NCI-H1694 treated with DMSO at 0.1 percent for 48 hours (cell line): ENCODE measurements around the gene IL13RA2.

ENCODE experiments used
- DNase-seq: peaks from one replicate; lab custom pipeline; 2025; lab: John Stamatoyannopoulos, UW

The IL13RA2 gene, protein sequence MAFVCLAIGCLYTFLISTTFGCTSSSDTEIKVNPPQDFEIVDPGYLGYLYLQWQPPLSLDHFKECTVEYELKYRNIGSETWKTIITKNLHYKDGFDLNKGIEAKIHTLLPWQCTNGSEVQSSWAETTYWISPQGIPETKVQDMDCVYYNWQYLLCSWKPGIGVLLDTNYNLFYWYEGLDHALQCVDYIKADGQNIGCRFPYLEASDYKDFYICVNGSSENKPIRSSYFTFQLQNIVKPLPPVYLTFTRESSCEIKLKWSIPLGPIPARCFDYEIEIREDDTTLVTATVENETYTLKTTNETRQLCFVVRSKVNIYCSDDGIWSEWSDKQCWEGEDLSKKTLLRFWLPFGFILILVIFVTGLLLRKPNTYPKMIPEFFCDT

DNA sequence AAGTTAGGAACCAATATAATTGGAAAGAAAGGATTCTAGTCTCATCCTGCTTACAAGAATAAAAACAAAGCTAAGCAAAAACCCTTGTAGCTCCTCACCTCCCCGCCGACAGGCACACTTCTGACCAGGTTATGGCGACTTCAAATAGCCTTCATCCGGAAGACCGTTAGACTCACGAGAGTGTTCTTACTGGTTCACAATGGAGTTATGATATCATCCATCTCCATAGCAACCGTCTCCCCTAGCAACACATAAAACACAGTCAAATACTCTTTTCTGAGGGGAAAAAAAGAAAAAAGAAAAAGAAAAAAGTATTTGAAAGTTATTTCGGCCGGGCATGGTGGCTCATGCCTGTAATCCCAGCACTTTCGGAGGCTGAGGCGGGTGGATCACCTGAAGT lies at the start of gene IL13RA2:
IL13RA2 (minus strand) TSS at position 162 of the 400 bp plus-strand sequence. CDS start 347 bp downstream, outside the sequence.
- DNase-seq = no peak

DNA sequence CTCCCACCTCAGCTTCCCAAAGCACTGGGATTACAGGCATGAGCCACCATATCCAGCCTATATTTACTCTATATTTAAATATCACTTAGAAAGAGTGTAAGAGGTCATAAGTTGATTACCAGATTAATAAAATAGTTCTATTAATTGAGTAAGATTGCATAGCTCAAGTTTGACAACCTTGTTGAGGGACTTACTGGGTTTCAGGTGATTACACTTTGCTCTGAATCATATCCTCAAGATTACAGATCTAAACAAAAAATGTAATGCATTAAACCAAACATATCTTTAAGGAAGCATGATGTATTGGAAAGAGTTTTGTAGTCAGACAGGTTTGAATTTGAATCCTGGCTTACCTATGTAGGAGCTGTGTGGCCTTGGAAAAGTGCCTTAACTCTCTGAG lies 47.9 kb upstream of the IL13RA2 start:
- DNase-seq = no peak

DNA sequence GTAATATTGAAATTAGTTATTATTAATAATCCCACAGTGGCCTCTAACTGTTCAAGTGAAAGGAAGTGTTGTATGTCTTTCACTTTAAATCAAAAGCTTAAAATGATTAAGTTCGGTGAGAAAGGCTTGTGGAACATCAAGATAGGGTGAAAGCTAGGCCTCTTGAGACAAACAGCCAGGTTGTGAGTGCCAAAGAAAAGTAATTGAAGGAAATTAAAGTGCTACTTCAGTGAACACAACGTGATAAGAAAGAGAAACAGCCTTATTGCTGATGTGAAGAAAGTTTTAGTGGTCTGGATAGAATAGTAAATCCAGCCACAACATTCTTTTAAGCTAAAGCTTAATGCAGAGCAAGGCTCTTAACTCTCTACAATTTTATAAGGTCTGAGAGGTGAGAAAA lies 42.6 kb upstream of the IL13RA2 start:
- DNase-seq = no peak

DNA sequence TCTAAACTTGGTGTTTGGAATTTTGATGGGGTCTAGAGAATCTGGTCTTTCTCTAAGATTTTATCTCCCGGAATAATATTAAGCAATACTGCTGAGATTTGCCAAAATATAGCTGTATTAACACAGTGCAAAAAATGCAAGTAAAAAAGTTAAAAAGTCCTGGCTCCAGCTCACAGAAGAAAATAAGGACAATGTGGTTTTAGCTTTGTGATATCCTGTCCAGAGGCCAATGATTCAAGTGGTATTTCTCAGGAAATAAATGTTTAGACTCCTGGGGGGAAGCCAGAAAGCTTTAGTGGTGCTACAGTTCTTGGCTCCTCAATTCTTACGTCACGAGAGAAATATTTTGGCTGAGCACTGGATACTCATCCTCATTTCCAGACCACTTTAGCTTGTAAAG lies 40.9 kb upstream of the IL13RA2 start:
- DNase-seq = no peak

DNA sequence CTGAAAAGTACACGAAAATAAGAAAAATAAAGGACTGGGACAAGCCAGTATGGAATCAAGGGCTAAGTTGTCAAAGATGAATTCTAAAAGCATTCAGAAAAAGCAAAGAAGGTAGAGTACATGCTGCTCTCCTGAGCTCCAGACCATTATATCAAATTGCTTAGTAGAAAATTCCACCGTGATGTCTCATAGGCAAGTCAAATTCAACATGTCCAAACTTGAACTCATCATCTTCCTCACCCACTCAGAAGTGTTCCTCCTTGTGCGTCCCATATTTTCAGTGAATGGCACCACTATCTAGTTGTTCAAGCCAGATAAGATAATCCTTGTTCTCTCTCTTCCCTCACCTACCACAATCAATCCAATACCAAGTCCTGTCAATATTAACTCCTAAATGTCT lies 37.5 kb upstream of the IL13RA2 start:
- DNase-seq = no peak

DNA sequence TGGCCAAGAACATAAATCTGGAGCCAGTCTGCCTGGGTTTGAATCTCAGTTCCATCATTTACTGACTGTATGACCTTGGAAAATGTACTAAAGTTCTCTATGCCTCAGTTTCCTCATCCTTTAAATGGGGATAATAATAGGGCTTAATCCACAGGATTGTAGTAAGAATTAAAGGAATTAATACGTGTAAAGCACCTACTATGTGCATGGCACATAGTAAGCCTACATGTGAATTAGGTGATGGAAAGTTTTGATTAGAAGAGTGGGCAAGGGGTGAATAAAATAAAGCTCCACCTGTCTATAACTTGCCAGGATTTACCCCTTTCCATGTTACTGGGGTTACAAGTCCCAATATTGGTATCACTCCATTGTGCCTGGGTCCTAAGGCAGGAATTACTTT lies 35.8 kb upstream of the IL13RA2 start:
- no peak for DNase-seq

DNA sequence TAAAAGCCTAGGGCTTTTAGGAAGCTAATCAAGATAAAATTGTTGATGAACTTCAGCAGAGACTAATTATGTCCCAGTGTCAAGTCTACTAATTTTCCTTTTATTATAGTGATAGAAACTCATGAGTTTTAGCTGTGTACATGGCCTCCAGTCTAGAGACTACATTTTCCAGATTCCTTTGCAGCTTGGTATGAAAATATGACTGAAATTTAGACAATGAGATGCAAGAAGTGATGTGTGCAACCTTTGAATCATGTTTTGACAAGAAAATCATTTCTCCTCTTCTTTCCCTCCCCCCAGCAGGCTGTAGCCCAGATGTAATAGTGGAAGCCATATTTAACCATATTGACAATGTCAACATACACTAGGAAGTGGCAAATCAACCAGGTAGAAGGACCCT lies 30.3 kb upstream of the IL13RA2 start:
- no peak for DNase-seq

DNA sequence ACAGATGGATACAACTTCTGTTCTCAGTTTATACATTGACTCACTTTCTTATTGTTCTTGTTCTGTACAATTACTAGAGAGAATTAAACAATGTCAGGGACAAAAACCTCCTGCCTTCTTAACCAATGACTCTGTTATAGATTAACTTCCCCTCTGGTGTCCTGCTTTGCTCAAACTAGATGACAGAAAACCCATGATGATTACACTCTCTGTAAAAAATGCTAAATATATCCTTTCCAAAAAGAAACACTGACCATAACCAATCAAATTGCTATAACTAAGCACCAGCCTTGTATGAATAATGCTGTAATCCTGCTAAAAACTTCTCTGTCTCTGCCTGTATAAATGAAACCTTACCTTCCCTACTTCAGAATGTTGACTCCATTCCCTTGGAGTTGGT lies 29.8 kb upstream of the IL13RA2 start:
- no peak for DNase-seq

DNA sequence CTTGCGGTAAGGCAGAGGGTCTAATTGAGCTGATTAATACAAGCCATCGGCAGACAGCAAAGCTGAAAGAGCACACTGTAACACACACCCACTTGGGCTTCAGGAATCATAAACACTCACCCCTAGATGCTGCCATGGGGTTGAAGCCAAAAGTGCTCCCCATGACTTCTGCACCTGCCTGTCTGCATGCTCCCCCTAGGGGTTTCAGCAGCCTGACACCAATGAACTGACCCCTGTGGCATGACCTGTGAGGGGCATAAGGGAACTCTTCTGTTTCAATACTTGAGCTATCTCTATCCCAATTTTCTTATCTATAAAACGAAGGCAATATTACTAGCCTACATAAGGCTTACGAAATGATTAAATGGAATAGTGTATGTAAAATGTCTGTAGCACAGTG lies 23.0 kb upstream of the IL13RA2 start:
- DNase-seq = no peak

DNA sequence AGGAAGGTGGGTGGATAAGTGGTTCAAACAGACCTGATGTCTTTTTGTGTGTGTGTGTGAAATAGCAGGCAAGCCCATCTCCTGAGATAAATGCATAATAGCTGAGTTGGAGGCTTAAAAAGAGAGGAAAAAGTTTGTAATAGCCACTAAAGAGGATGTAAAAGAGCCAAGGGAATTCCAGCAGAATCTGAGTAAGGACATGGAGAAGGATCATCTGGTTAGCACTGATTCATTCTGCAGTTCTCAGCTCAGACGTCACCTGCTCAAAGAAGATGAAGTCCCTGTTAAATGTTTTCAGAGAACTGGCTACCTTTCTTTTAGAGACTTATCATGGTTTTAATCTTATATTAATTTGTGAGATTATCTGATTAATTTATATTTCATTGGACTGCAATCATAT lies 21.0 kb upstream of the IL13RA2 start:
- DNase-seq = no peak

DNA sequence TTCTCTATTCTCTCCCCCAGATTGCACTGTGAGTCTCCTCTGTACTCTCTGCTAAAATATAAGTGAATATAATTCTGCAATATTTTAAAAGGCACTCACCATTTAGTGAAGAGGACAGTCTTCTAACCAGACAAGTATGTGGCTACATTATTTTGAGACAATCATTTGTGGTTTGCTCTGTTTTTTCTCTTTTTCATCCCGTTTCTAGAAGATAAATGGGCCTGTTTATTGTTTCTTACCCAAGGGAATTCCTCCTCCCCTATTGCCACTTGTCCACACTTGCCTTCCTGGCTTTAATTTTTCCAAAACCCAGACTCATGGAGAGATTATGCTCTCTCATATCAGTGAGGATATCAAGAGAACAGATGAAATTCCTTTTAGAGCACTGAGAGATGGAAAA lies 18.6 kb upstream of the IL13RA2 start:
- DNase-seq = no peak

DNA sequence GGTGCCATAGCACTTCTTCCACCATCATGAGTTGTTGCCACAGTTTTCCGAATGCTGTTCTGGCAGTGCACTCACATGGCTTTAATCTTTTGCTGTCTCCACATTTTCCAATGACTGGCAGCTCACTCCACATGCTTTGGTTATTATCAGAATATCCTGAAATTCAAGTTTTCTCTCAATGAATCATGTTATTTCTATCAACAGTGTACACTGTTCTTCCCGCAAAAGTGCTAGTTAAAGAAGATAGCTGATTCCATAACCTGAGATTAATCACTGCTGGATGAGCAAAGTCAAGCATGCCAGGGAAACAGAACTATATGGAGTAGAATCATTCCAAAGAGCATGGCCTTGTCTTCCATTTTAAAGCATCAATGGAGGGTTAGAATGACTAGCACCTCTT lies 14.6 kb upstream of the IL13RA2 start:
- DNase-seq = no peak

DNA sequence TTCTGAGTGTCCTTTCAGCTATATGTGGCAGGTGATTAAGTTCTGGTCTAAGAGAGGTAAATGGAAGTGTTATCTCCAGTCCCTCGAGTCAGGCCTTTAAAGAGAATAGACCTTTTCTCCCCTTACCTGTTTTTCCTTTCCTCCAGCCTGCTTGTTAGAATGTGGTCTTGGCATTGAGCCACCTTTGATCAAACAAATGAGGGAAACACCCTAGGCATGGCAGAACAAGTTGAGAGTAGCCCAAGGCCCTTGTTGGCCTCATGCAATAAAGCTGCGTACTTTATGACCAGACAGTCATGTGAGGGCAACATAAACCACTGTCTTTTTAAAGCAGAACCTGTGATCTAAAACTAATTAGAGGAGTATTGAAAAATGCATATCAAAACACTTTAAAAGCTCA lies 13.2 kb upstream of the IL13RA2 start:
- DNase-seq = no peak

DNA sequence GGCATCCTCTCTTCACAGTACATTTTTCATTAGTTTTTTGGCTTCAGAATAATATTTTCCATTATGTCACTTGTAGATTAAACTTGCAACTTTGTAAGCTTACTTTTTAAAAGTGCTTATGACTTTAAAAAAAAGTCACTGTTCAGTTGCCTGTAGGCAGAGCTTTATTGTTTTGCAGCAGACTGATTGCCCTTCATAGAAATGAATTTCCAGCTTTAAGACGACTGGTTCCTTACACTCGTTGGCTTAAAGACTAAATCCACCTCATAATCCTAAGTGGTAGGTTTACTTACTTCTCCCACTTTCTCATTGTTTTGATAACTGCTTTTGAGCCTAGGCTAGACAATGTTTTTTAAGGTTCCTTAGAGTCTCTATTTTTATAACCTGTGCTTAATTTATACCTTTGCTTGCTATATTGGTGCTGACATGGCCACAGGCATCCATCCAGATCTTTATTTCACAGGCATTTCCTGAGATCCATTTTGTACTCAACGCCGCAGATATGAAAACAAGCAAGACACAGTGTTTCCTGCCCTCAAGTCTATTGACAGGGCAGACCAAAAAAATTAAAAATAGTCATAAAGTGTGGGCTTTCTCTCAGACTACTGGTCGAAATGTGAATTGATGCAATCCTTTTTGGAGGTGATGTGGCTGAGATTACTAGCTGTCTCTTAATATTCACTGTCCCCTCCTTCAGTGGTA lies 12.6 kb upstream of the IL13RA2 start:
- DNase-seq = no peak

DNA sequence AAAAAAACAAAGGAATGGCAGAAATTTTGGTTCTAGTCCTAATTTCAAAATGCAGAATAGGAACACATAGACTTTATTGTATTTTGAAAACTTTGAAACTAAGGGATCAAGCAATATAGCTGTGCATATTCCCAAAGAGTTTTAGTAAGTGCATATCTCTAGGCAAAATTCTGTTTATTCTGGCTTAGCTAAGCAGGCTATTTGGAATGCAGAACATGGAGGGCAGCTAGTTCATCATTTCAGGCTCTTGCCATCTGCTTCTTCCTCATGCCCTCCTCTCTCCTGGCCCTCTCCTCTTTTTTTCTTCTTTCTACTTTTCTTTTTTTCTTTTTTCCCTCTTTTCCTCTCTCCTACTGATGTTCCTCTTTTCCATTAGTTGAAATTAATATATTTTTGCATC lies 12.0 kb upstream of the IL13RA2 start:
- no peak for DNase-seq

DNA sequence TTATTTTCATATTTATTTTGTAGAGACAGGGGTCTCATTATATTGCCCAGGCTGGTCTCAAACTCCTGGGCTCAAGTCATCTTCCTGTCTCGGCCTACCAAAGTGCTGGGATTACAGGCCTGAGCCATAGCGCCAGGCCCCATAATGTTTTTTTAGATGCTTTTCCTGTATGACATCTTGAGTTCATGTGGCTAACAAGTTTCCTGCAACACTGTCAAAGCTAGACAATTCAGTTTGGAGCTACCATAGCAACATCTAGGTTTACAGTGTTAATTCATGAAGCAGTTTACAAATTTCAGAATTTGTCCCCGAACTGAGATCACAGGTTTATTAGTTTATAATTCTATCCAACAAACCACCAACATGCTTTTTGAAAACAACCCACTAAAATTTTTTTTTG lies 6.4 kb upstream of the IL13RA2 start:
- DNase-seq = no peak

DNA sequence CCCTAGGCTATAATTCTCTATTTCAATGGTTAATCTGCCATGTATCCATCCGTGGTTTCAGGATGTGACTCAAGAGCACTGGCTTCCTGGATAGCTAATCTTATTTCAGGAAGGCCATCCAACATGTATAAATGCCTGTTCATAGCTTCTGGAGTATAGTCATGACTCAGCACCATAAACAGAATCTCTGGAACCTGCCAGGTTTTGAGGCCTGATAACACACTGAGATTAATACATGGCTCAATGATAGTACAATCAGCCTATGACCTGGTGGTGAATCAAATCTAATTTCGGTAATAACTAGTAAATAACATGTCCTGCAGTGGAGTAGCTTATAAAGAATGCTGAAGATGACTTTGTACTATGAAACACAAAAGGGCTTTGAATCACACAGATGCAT lies 5.7 kb upstream of the IL13RA2 start:
- DNase-seq = no peak

DNA sequence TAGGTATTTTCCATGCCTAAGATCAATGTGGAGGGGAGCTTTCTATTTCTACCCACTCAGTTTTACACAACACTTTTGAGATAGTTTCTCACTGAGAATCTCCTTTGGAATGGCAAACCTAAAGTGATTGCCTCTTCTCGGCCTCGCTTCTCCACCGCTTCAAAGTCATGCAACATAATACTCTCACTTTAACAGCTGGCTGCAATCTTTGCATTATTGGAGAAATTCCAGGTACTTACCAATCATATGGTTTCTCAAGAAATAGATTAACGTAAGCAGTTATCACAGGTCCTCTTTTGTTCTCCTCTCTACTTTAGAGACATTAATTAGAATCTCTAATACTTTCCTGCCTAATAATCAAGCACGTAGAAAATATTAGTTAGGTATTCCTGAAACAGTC lies 3.7 kb upstream of the IL13RA2 start:
- DNase-seq = no peak

DNA sequence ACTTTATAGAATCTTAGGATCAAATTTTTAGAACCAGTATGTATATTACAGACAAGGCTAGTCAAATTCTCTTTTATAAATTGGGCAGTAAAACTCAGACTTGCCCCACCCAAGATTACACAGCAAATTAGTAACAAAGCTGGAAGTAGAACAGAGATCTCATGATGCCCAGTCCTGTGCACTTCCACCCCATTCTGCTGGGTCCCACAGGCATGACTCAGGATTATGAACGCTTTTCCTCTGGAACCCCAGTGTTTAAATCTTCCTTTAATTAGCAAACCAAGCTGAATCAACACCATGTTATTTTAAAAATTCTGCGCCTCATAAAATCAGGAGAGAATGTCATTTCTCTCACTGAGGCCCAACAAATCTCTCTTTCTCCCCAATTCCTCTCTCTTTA lies 1.5 kb upstream of the IL13RA2 start:
- no peak for DNase-seq

DNA sequence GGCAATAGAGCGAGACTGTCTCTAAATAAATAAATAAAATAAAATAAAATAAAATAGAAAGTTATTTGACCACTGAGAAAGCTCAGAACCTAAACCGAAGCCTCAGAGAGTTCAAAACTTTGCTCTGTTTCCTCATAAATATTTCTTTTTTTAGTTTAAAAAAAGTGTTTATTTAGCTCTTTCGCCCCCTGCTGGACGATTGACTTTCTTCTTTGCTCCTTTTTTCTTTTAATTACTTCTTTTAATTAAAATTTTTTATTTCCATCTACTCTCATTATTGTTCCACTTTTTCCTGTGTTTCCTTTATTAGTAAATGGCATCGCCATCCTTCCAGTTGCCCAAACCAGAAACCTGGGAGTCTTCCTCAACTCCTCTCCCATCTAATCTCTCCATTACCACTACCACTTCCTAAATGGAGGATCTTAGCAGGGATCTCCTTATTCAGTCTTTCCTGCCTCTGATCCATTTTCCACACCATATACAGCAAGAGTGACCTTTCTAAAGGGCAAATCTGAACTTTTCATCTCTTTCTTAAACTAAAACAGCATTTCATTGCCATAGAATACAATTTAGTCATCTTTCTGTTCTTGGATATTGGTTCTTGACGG lies 728 bp upstream of the IL13RA2 start:
- DNase-seq = no peak

DNA sequence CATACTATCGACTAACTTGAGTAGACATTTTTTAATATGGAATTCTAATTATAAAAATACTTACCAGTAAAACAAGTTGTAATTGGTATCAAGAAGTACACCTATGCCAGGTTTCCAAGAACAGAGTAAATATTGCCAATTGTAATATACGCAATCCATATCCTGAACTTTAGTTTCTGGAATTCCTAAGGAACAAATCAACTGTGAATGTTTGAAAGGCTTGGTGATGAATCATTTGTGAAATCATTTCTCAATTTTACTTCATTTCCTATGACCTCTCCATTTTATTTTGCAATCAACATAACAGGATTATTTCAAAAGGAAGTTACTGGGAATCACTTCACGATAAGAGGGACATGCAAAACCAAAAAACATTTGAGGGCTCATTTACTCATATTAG lies 3.7 kb downstream of the IL13RA2 start:
- no peak for DNase-seq

DNA sequence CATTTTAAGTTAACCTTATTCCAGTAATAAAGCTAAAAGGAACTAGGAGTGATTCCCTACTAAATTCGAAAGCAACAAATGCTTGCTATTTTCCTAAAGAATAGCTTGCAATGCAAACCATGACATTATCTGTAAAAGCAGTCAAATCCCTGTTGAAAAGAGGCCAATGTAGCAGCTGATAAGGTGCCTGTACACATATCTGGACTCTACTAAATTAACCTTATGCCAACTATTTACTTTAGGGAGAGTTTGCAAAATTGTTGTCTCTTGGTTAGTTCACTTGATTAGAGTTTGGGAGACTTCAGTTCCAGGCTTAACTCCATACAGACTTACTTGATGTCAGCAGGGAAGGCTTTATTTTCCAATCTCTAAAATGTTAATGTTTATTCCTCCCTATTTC lies 6.0 kb downstream of the IL13RA2 start:
- DNase-seq = no peak

DNA sequence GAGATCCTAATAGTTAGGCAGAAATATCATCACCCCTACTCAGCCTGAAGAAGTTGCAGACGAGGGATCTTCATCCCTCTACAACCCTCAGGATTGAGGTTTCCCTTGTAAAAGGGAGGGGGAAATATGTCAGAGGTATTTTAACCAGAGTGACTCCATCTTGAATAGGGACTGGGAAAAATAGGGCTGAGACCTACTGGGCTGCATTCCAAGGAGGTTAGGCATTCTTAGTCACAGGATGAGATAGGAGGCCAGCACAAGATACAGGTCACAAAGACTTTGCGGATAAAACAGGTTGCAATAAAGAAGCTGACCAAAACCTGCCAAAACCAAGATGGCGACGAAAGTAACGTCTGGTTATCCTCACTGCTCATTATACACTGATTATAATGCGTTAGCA lies 17.5 kb downstream of the IL13RA2 start:
- DNase-seq = no peak
